Activated CD8-positive, alpha-beta memory T cell treated with anti-CD3 and anti-CD28 coated beads for 24 hours (primary cell): Measurements from ENCODE around the gene TBX3.
"Not testable (repeated sequence)": the region's sequence is repeated elsewhere in the genome, so short reads cannot be mapped to it uniquely, and the experiment has no call there.

Source experiments
- DNase-seq: peaks from one replicate; pipeline ENCODE4 v3.0.0-alpha.2; 2020

TBX3 gene

GRCh38 chr12:114684098-114684869 is at the start of gene TBX3:
TSS of gene TBX3 (minus strand) at chr12:114684175. CDS start at chr12:114683200, 975 bp downstream.
- peak; percentile 60 for DNase-seq

DNA sequence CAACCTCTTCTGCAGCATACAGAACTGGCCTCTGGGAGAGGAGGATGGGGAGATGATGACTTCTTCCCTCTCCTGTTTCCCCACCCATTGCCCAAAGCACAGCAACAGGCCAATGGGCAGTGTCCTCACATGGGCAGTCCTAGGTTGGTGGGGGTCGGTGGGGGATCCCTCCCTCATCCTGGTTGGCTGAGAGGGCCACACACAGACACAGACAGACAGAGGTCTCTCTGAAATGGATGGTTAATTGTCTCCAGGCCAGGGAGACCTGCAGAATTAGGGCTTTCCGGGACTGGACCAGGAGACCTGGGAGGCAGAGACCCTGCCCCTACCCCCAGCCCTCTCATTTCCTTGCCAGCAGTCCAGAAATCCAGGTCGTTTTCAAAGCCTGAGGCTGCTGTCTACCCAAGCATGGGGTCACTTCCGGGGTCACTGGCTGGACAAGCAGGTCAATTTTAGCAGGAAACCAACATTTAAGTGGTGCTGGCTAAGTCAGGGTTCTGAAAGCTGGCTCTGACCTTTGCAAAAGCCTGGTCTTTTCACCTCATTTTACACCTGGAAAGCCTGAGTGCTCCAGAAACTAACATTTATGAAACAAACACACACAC is 48.6 kb upstream of the TBX3 start:
- no peak for DNase-seq

- no peak for DNase-seq
Observed at GRCh38 chr12:114729731-114730130, 45.8 kb upstream of the TBX3 start.

- DNase-seq, result no peak
Observed at GRCh38 chr12:114726092-114726710, 42.2 kb upstream of the TBX3 start.

DNA sequence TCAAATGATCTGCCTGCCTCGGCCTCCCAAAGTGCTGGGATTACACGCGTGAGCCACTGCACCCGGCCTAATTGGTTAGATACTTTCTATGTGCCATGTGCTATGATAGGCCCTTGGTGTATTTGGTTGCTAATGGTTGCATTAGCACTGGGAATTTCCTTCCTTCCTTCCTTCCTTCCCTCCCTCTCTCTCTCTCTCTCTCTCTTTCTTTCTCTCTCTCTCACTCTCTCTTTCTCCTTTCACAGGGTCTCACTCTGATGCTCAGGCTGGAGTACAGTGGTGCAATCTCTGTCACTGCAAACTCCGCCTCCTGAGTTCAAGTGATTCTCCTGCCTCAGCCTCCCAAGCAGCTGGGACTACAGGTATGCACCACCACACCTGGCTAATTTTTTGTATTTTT is 38.2 kb upstream of the TBX3 start:
- not testable (repeated sequence) for DNase-seq

DNA sequence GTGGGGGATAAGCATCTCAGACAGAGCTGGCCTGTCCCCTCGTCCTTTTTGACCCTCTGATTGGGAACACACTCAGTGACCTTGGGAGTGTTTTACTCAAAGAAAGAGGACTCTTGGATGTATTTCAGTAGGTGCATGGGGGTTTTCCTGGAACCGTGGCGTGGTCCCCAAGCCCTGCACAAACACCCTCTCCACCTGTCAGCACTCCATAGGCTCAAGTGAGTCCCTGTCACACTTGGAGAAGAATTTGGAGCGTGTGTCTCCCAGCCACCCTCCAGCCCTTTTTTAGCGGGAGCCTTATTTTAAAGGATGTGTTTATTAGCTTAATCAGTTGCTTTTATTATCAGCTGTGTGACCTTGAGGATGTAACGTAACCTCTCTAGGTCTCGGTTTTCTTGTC is 37.3 kb upstream of the TBX3 start:
- DNase-seq, result no peak

DNA sequence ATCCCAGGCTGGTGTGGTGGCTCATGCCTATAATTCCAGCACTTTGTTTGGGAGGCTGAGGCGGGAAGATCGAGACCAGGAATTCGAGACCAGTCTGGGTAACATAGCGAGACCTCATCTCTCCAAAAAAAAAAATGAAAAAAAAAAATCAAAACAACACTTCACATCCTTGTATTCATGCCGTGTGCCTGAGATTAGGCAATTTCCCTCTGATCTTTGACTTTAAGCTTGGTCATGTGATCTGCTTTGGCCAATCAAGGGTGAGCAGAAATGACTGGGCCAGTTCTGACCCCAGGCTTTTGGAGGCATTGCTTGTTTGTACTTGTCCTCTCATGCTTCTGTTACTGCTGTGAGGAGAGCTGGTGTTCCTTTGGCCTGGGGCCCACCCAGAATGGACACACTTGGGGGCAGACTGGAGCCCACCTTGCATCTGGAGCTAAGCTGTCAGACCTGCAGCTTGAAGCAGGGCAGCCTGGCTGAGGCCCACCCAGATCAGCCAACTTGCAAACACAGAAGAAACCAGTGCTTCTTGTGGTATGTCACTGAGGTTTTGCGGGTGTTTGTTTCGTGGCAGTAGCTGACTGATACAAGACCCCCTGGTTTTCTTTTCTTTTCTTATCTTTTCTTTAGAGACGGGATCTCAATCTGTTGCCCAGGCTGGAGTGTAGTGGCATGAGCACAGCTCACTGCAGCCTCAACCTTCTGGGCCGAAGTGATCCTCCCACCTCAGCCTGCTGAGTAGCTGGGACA is 29.7 kb upstream of the TBX3 start:
- no peak for DNase-seq

GRCh38 chr12:114711689-114712152 is 27.7 kb upstream of the TBX3 start:
- DNase-seq, result no peak

DNA sequence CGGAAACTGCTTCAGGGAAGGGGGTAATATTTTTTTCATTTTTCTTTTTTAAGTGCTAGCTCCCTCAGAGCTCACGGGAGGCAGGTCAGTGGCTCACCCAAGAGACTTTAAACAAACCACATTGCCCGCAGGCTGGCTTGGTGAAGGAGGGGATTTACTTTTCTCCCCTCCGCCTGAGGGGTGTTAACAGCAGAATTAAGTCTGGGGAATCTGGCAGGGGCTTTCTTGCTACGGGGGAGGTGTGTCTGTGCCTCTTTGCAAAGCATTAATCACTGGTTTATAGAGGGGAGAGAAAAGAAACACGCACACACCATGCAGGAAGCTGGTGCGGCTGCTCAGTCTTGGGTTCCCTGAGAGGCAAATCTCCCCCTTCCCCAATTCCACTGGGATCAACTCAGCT is 26.2 kb upstream of the TBX3 start:
- no peak for DNase-seq

- no peak for DNase-seq
Observed at GRCh38 chr12:114709112-114709511, 25.1 kb upstream of the TBX3 start.

- DNase-seq, result not testable (repeated sequence)
Observed at GRCh38 chr12:114708598-114708997, 24.6 kb upstream of the TBX3 start.

- no peak for DNase-seq
Observed at GRCh38 chr12:114704096-114704495, 20.1 kb upstream of the TBX3 start.

GRCh38 chr12:114703060-114703493 is 19.1 kb upstream of the TBX3 start:
- no peak for DNase-seq

- no peak for DNase-seq
Observed at GRCh38 chr12:114702462-114702861, 18.5 kb upstream of the TBX3 start.

DNA sequence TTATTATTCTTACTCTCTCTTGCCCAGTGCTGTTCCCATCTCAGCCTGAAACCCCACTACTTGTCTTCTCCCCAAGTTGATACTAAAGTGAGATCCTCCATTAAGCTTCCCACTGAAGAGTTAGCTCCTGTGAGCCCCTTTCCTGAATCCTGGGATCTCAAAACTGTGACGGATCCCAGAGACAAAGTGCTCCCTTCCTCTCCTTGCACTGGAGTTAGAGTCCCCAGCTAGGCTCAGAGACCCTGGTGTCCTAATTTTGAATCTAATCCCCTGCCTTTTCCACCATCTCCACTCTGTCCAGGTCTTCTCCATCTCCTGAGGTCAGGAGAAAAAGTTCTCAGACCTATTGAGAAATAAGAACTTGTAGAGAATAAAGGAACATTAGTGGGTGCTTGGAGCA is 17.6 kb upstream of the TBX3 start:
- DNase-seq, result no peak

GRCh38 chr12:114701104-114701414 is 17.1 kb upstream of the TBX3 start:
- no peak for DNase-seq

- DNase-seq, result no peak
Observed at GRCh38 chr12:114700392-114701103, 16.6 kb upstream of the TBX3 start.

DNA sequence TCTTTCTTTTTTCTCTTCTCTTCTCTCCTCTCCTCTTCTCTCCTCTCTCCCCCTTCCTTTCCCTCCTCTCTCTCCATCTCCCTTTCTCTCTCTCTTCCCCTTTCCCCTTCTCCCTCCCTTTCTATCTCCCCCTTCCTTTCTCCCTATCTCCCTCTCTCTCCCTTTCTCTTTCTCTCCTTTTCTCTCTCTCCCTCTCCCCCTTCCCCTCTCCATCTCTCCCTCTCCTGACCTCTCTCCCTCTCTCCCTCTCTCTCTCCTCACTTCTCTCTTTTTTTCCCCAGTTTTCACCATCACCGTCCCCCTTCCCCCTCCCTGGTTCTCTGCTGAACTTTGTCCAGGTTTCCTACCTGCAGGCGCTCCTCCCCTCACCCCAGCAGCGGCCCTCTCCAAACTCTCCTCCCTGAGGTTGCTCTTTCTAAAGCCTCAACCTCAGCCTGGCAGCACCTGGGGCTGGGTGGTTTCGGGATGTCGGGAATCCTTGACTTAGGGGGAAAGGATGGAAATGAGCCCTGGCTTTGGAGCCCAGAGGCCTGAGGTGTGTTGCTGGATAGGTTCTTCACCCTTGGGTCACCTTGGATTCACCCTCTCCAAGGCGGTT is 14.7 kb upstream of the TBX3 start:
- DNase-seq, result no peak

DNA sequence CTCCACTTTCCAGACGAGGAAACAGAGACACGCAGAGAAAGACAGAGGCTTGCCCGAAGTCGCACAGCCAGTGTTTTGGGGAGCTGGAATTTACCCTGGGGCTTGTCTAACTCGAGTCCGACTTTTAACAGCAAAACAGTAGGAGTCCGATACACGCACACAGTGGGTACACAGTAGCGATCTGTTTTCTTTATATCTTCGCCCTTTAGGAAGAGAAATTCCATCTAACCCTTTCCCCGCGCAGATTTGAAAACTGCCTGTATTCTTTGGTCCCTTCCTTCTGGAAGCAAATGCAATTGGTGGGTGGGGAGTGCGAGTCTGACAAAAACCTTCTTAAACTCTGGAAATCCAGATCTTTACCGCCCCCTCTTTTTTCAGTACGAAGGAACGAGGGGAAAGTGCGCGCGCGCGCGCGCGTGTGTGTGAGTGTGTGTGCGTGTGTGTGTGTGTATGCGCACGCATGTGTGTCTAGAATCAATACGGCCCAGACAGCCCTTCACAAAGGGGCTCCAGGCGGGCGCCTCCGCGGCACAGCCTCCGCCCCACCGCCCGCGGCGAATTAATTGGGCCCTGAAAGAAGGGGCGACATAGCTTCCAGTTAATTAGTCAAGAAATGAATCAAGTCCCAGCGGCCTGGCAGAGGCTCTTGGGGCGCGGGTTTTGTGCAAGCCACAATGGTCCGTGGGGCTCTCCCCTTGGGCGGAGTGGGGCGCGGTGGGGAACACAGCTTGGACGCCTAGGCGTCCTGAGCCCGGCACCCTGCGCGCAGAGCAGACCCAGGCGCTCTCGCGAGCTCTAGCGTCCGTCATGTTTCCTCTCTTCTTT is 14.0 kb upstream of the TBX3 start:
- DNase-seq, result no peak

DNA sequence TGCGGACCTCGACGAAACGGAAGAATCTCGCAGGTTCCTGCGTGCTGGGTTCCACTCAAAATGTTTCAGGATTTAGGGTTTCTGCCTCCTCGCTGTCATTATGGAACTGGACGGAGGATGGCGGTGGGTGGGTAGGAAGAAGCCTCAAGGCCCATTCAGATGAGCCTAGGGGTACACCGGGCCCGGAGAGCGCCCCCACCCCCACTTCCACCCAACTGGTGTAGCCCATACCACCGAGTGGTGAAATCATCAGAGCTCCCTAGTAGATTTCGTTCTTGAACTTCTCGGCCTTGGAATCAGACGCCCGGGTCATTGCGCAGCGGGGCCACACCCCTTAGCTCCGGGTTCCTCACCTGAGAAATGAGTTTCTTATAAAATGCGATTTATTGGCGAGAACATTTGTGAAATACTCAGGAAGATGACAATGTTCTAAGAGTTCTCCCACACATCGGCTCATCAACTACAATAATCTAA is 13.3 kb upstream of the TBX3 start:
- no peak for DNase-seq
